KBM-7 (cell line): ENCODE results near the gene TENM4.
"Not testable (repeated sequence)": the region's sequence is repeated elsewhere in the genome, so short reads cannot be mapped to it uniquely, and the experiment has no call there.

Experiments used
- DNase-seq: peaks from one replicate; pipeline ENCODE4 v3.0.0-alpha.2; 2015
- in situ Hi-C: fragments of 300-500 bp; cut with MboI; formaldehyde crosslinking; loops from 2 replicates; pipeline ENCODE4 v1.14.3; 2020; ENCODE audit warnings: low sequenced_read_pairs, low pct_unique_long_range_greater_than_20kb, mixed read lengths

The TENM4 gene

GRCh38 chr11:79205786-79206185, 235.0 kb downstream of the TENM4 start:
- DNase-seq, result no peak
- in situ Hi-C loops, result no loop called here

- no peak for DNase-seq
- in situ Hi-C loops, result no loop called here
These were observed 239.0 kb downstream of the TENM4 start for GRCh38 chr11:79201677-79202347.

- in situ Hi-C loops, result no loop called here
These were observed 240.3 kb downstream of the TENM4 start for GRCh38 chr11:79200398-79201070.

GRCh38 chr11:79199729-79200354, 241.0 kb downstream of the TENM4 start:
- no peak for DNase-seq
- in situ Hi-C loops, result no loop called here

More at GRCh38 chr11:79200398-79201070, 240.3 kb downstream of the TENM4 start:
- DNase-seq, result no peak

GRCh38 chr11:79198898-79199250, 242.0 kb downstream of the TENM4 start:
- in situ Hi-C loops, result no loop called here
- DNase-seq, result no peak

- DNase-seq, result no peak
- in situ Hi-C loops, result no loop called here
These were observed 242.5 kb downstream of the TENM4 start for GRCh38 chr11:79198203-79198897.

GRCh38 chr11:79196950-79197349, 243.9 kb downstream of the TENM4 start:
- no peak for DNase-seq
- in situ Hi-C loops, result no loop called here

- no peak for DNase-seq
- in situ Hi-C loops, result no loop called here
These were observed 245.6 kb downstream of the TENM4 start for GRCh38 chr11:79195209-79195608.

- in situ Hi-C loops, result no loop called here
- no peak for DNase-seq
These were observed 247.0 kb downstream of the TENM4 start for GRCh38 chr11:79193663-79194310.

- in situ Hi-C loops, result no loop called here
- no peak for DNase-seq
These were observed 248.0 kb downstream of the TENM4 start for GRCh38 chr11:79192836-79193235.

- DNase-seq, in situ Hi-C loops: not testable (repeated sequence)
These were observed 249.1 kb downstream of the TENM4 start for GRCh38 chr11:79191716-79192115.

- in situ Hi-C loops, result not testable (repeated sequence)
These were observed 250.3 kb downstream of the TENM4 start for GRCh38 chr11:79190553-79190952.

GRCh38 chr11:79189601-79190000, 251.2 kb downstream of the TENM4 start:
- no peak for DNase-seq
- in situ Hi-C loops, result no loop called here

More at GRCh38 chr11:79190553-79190952, 250.3 kb downstream of the TENM4 start:
- DNase-seq, result not testable (repeated sequence)

GRCh38 chr11:79189055-79189454, 251.8 kb downstream of the TENM4 start:
- DNase-seq, result no peak
- in situ Hi-C loops, result no loop called here

GRCh38 chr11:79186669-79187068, 254.2 kb downstream of the TENM4 start:
- in situ Hi-C loops, result no loop called here
- DNase-seq, result no peak

GRCh38 chr11:79185351-79185750, 255.5 kb downstream of the TENM4 start:
- no peak for DNase-seq
- in situ Hi-C loops, result no loop called here

GRCh38 chr11:79184285-79184684, 256.5 kb downstream of the TENM4 start:
- in situ Hi-C loops, result no loop called here
- no peak for DNase-seq

- in situ Hi-C loops, result no loop called here
- no peak for DNase-seq
These were observed 258.0 kb downstream of the TENM4 start for GRCh38 chr11:79182794-79183193.

- in situ Hi-C loops, result no loop called here
- no peak for DNase-seq
These were observed 261.7 kb downstream of the TENM4 start for GRCh38 chr11:79179087-79179486.
